SH-SY5Y (cell line): ENCODE results near the gene ABCA3.

Experiments
- GATA2 ChIP-seq: IDR thresholded peaks from 2 replicates; pipeline ENCODE4 v1.6.1; 2011; ENCODE audit warnings: mild to moderate bottlenecking, low read depth, low read length
- GATA3 ChIP-seq: IDR thresholded peaks from 2 replicates; pipeline ENCODE4 v1.6.1; 2011; ENCODE audit warnings: low read depth, mild to moderate bottlenecking, low read length, moderate library complexity

Gene ABCA3

GRCh38 chr16:2282866-2283555 is 57.5 kb downstream of the ABCA3 start:
- TF ChIP-seq GATA2 (no peak), GATA3 (no peak)

- TF ChIP-seq GATA2 (no peak), GATA3 (no peak)
Measured at GRCh38 chr16:2282262-2282661, 58.3 kb downstream of the ABCA3 start.

- TF ChIP-seq GATA2 = no peak
- TF ChIP-seq GATA3 = no peak
Measured at GRCh38 chr16:2280981-2281542, 59.5 kb downstream of the ABCA3 start.

- TF ChIP-seq GATA2 = no peak
- no peak for TF ChIP-seq GATA3
Measured at GRCh38 chr16:2280461-2280860, 60.1 kb downstream of the ABCA3 start.

GRCh38 chr16:2278956-2279800 is 61.4 kb downstream of the ABCA3 start:
- no peak for TF ChIP-seq GATA2
- no peak for TF ChIP-seq GATA3

GRCh38 chr16:2278272-2278608 is 62.3 kb downstream of the ABCA3 start:
- no peak for TF ChIP-seq GATA2
- TF ChIP-seq GATA3 = no peak

- TF ChIP-seq GATA3 (no peak), GATA2 (no peak)
Measured at GRCh38 chr16:2277466-2278271, 62.9 kb downstream of the ABCA3 start.

GRCh38 chr16:2276368-2277195 is 63.9 kb downstream of the ABCA3 start:
- TF ChIP-seq GATA2 (no peak), GATA3 (no peak)

GRCh38 chr16:2275476-2276367 is 64.8 kb downstream of the ABCA3 start:
- TF ChIP-seq GATA3 (no peak), GATA2 (no peak)

GRCh38 chr16:2273931-2274330 is 66.6 kb downstream of the ABCA3 start:
- no peak for TF ChIP-seq GATA2
- TF ChIP-seq GATA3 = no peak

GRCh38 chr16:2273484-2273883 is 67.0 kb downstream of the ABCA3 start:
- TF ChIP-seq GATA2 = no peak
- TF ChIP-seq GATA3 = no peak

- no peak for TF ChIP-seq GATA2
Measured at GRCh38 chr16:2271848-2272461, 68.6 kb downstream of the ABCA3 start.
